HL-60/S4 treated with retinoic acid at 250 ng/mL for 4 days and 3 days (cell line): ENCODE results near the gene MBTPS1.

Experiments
- in situ Hi-C: fragments of 300-500 bp; cut with MboI; formaldehyde crosslinking; loops from 2 replicates; pipeline ENCODE4 v1.7.0; 2022; ENCODE audit warnings: low sequenced_read_pairs

MBTPS1 gene

DNA sequence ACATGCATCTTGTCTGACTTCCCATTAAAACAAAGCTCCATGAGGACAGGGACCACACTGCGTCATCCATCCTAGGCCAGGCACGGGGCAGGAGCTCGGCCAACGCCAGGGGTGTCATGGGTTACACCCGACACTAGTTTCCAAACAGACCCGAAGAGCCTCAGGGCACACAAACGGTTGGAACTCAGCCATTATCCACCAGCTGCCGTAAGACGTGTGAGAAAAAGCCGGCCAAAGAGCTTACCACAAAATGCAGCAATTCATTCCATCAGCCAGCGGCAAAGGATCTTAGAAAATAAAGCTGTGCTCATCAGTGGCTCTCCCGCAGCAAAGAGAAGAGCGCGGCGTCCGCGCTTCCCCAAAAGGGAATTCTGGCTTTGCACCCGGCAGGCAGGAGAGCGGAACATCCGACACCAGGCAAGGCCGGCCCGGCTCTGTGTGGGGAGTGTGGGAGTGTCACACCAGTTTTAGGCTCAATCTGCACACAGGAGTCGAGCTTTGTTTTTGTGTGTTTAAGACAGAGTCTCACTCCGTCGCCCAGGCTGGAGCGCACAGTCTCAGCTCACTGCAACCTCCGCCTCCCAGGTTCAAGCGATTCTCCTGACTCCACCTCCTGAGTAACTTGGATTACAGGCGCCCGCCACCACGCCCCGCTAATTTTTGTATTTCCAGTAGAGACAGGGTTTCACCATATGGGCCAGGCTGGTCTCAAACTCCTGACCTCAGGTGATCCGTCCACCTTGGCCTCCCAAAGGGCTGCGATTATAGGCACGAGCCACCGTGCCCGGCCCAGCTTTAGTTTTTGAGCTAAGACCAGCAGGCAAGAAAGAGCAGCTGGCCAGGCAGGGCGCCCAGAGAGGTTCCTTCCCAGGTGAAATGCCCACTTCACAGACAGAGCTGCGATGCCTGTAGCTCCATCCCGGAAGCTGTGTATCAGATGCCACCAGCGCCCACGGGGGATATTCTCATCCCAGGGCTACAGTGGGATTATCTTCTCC lies 75.6 kb downstream of the MBTPS1 start:
- in situ Hi-C loops = no loop called here

DNA sequence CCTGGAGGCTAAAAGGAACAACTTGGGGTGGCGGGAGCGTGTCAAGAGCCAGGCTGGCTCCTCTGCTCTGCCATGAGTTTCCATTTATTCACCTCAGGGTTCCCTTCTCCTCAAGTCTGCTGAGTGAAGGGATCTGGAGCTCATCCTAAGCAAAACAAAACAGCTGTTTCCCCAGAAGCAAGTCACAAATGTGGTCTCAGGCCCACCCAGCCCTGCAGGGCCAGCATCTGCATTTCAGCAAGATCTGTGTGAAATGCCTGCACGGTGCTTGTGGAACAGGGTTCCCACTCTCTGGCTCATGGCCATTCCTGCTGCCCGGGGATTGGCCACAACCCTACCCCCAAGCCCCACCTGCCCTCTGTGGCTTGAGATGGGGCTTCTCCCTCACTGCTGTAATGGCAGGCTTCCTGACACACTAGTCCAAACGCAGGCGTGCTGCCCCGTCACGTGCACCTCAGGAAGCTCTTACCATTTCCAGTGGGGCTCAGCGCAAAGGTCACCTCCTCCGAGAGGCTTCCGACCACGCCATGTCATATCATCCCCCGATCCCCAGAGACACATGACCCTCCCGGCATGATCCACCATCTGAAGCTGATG lies 76.4 kb downstream of the MBTPS1 start:
- in situ Hi-C loops = no loop called here

DNA sequence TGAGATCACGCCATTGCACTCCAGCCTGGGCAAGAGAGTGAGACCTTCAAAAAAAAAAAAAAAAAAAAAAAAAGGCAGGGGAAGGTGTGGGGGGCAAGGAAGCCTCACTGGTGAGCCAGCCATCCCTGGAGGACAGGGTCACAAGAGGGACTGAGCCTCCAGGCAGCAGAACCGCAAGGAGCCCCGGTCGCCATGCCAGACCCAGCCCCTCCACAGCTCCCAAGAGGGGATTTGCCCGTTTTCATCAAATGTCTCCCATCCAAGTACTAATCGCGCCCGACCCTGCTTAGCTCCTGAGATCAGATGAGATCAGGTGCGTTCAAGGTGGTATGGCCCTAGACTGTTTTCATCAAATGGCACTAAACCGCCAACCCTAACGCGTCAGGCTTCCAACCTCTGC lies 77.0 kb downstream of the MBTPS1 start:
- in situ Hi-C loops = no loop called here

DNA sequence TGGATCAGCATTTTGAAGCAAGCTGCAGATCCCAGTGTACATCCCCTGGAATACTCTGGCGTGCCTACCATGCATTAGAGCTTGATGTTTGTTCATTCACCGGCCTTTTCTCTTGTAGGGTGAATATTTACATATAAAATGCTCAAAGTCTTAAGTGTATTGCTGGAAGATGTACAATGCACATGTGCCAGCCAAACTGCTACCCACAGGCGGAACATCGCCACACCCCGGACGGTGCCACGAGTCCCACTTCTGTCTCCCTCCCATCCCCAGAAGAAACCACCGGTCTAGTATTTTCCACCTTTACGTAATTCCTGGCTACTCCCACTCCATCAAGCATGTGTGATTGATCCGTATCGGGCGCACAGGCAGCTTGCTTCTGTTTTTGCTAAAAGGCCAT lies 78.3 kb downstream of the MBTPS1 start:
- in situ Hi-C loops = no loop called here

DNA sequence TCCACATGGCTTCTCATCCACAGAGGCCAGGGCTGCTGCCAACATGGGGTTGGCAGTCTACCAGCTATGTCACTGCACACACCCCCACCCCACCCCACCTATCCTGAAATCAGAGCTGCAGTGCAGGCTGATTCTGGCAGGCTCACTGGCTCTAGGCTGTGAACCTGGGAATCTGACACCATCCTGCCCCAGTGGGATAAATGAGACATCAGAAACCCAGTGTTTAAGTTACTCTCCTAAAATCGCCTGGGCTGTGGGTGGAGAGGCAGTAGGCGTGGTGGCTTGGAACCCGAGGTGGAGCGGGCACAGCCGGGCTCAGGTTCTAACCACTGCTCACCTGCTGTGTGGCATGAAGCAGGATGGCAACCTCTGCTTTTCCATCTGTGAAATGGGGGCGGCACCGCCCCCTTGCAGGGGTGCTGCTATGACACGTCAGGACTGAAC lies 79.7 kb downstream of the MBTPS1 start:
- in situ Hi-C loops = no loop called here

DNA sequence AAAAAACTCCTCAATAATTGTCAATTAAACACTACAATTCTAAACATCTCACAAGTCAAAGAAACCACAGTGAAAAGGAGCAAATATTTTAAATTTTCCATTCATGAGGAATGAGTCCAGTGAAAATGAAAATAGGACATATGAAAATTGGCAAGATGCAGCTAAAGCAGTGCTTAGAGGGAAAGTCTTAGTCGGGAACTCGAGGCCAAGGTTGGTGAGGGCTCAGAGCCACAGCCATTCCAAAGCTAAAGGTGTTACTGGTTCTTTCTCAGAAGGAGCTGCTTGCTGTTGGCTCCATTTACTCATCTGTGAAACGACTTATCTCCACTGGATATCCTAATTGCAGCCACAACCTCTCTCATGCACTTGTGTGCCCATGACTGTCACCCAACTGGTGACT lies 80.6 kb downstream of the MBTPS1 start:
- in situ Hi-C loops = no loop called here

DNA sequence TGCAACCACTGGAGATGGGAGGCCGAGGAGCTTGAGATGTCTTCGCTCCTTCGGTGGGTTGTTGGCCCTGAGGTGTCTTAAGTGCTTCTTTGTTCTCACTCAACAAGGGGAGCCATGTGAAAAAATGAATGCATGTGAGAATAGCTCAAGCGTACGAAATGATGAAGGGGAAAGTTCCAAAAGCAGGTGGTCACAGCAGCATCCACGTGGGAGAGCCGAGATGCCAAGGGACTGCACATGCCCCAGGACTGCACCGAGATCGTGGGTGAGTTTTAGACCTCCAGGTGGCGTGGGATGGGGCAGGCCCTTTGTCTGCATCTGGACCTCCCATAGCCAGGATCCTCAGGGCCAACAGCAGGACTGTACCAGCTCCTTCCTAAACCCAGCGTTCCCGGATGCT lies 82.2 kb downstream of the MBTPS1 start:
- in situ Hi-C loops = no loop called here

DNA sequence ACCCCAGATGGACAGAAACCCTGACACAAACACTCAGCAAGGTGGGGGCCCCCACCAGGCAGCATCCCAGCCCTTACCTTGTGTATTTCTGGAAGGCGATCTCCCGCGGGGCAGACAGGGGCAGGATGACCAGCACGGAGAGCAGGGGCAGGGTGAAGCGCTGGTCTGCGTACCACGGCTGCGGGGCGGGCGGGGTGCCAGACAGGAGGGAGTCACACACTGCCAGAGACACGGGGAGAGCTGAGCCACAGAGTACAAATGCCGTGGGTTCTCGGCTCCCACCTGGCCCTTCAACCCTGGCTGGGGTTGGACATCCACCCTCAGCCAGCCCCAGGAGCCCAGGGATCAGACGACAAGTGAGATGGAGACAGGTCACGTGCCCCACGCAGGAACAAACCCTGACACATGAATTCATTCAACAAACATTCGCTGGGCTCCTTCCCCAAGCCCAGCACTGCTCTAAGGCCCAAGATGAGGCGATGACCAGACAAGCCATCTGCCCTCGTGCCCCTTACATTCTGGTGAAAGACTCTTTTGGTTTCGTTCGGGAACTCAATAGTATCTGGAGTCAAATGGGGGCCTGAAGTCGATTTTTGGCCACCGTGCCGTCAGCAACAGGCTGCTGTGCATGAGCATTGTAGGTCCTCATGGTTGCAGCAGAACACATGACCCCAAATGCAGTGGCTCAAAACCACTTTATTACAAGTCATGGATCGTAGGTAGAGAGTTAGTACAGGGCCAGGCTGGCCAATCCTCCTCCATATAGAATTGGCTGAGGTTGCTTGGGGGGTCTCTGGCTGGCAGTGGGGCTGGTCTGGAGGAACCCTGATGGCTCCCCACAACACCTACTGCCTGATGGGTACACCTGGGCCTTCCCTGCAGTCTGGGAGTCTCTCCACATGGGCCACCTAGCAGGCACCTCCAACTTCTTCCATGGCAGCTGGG lies 83.2 kb downstream of the MBTPS1 start:
- in situ Hi-C loops = no loop called here

DNA sequence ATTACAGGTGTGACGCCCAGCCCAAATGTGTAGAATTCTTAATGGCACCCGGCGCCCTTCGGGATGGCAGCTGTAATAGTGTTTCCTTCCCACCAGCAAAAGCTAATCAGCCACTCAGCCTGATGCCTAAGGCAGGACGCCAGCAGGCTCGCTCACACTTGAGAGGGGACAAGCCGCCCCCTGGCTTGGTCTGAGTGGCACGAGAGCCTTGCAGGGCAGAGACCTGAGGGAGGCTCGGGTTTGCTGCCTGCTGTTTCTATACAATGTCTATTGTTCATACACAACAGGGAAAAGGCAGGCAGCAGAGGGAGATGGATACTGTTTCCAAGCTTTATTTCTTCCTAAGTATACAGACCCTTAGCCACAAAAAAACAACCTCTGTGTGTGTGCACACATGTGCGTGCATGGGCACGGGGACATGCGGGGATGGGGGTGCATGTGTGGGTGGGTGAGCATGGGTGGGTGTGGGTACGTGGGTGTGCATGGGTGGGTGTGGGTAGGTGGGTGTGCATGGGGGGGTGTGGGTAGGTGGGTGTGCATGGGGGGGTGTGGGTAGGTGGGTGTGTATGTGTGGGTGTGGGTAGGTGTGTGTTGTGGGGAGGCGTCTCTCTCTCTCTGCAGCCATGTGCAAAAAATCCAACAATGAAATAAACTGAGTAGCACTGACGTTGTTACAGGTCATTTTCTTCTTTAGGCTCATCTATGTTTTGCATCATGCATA lies 84.1 kb downstream of the MBTPS1 start:
- in situ Hi-C loops = no loop called here

DNA sequence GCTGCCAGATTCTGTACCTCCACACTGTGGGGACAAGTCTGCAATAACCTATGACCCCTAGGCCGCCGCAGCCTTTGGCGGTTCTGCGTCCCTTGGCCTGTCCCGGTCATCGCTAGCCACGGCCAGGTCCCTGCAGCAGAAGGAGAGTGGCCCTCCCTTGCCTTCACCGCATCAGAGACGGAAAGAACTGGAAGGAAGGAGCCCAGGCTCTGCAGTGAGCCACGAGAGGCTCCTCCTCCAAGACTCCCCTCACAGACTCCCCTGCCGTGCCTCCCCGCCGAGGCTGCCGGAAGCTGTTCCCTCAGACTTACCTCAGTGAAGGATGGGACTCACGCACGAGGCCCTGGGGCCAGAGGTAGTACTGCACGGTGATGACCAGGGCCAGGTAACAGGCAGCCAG lies 85.2 kb downstream of the MBTPS1 start:
- in situ Hi-C loops = no loop called here

DNA sequence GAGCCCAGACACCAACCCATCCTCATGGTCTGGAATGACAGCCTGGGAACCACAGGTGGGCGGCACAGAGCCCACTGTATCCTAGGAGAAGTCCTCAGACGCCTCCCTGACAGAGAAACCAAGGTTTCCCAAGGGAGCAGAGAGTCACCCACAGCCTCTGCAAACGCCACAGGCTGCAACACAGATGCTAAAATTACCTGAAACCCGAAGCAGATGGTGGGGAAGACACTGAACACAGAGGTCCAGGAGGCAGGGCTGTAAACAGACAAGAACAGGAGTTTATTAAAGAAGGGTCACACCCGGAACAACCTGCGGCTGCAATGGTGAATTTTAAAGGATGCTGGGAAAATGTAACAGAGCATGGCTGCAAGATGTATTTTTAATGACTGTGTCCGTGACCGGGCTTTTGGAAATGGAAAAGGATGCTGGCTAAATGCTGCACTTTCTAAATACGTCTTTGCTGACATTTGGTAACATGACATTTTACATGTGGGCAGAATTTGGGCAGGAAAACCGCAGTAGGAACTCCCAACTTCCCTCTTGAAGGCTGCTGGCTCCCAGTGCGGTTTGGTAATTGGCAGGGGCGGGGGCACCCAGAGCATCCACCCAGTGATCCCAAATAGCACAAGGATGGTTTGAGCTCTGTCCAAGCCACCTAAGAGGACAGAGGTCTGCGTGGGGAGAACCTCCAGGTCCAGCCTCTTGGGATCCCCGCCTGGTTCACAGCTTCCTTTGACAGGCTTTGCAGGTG lies 87.3 kb downstream of the MBTPS1 start:
- in situ Hi-C loops = no loop called here

DNA sequence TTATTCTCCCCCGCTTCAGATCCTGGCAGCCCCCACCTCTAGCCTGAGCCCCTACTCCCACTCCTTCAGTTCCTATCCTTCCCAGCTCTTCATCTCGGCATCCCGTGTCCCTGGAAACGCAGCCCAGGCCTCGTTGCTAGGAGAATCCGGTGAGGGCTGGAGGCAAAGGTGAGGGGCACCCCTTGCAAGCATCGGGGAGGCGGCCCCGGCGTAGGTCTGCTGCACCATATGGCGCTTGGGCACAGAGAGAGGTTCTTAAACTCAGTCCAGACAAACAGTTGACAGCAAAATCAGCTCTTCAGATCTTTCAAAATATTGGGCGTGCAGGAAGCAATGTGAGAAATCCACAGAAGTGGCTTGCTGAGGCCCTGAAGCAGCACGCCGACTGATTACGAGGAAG lies 89.1 kb downstream of the MBTPS1 start:
- in situ Hi-C loops = no loop called here

DNA sequence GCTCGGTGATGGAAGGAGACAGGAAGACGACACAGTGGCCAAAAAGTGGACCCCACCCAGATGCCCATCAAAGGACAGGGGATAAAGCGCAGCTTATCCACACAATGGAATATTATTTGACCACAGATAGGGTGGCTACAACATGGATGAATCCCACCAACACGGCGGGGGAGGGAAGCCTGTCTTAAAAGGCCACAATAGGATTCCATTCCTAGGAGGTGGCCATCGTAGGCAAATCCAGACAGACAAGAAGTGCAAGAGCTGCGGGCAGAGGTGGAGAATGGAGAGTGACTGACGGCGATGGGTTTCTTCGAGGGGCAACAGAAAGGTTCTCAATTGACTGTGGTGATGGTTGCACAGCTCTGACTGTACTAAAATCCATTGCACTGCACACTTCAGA lies 90.1 kb downstream of the MBTPS1 start:
- in situ Hi-C loops = no loop called here

DNA sequence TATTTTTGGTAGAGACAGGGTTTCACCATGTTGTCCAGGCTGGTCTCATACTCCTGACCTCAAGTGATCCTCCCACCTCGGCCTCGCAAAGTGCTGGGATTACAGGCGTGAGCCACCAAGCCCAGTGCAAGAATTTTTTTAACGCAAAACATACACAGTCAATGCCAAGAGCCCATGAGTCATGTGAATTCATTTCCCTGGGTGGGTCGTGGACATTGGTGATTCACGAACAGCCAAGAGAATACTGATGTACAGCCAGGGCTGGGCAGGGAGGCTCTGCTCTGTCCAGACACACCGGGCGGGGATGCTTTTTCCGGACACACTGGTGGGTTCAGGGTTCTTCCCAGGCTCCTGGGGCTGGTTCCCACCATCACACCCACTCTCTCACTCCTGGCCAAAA lies 91.9 kb downstream of the MBTPS1 start:
- in situ Hi-C loops = no loop called here

DNA sequence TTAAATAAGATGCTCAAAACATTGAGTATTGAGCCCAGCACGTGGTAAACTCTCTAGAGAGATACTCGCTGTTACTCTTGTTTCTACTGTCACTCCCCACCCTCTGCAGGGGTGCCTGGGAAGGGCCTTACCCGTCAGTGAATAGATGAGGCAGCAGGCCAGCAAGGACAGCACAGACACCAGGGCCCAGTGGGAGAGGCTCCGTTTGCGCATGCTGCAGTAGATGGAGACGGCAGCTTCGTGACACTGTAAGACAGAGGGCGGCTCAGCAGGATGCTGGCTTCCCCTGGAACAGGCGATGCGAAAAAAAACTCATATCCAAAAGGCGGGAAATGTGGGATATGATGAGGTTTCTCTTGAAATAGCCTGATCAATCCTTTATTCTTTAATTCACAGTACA lies 94.1 kb downstream of the MBTPS1 start:
- in situ Hi-C loops = no loop called here

DNA sequence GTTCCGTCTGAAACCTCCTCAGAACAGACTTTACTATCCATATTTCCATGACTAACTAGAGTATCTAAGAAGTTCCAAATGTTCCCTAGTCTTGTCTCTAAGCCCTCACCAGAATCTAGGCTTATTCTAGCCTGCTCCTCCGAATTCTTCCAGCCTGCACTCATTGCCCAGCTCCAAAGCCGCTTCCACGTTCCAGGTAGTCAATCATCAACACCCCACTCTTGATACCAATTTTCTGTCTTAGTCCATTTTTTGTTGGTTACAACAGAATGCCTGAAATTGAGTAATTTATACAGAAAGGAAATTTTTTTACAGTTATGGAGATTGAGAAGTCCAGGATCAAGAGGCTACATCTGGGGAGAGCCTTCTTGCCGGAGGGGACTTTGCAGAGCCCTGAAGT lies 95.3 kb downstream of the MBTPS1 start:
- in situ Hi-C loops = no loop called here

DNA sequence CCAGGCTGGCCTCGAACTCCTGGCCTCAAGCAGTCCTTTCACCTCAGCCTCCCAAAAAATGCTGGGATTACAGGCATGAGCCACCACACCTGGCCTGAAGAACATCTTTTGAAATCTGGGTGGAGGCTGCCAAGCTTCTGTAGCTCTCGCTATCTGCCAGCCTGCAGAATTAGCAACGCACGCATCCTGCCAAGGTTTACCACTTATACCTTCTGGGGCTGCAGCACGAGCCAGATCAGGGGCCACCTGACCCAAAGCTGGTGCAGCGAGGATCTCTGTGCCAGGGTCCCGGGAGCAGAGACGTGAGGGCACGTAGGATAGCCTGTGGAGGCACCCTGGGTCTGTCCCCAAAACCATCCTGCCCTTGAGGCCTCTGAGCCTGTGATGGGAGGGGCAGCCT lies 96.4 kb downstream of the MBTPS1 start:
- in situ Hi-C loops = no loop called here

DNA sequence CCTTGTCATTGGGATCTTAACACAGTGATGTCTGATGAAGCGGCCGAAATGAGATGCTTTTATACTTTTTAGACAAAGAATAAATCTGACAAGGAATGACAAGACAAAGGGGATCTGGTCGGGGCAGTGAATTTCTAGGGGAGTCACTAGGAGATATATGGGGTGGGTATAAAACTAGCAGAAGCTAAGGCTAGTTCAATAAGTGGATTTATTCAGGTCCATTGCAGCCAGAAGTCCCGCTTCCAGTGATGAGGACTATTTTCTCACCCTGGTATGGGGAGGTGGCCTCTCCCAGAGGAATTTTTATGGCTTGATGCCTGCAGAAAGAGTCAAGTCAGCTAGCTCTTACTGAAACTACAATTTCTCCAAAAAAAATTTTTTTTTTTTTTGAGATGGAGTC lies 98.0 kb downstream of the MBTPS1 start:
- in situ Hi-C loops = no loop called here

DNA sequence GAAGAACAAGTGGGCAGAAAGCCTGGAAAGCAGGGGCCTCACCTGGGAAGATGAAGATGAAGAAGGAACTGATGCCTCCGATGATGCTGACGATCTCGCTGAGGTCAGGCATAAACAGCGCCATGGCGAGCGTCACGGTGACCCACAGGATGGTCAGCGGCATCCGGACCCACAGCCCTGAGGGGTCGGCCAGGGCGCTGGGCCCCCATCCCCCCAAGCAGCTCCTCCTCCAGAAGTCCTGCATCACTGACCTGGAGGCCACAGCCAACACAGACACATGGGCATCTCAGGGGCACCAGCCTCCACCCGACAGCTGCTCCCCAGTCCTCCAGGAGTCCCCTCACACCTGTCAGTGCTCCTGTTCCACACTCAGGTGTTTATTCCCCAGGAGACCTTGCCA lies 100.3 kb downstream of the MBTPS1 start:
- in situ Hi-C loops = no loop called here

DNA sequence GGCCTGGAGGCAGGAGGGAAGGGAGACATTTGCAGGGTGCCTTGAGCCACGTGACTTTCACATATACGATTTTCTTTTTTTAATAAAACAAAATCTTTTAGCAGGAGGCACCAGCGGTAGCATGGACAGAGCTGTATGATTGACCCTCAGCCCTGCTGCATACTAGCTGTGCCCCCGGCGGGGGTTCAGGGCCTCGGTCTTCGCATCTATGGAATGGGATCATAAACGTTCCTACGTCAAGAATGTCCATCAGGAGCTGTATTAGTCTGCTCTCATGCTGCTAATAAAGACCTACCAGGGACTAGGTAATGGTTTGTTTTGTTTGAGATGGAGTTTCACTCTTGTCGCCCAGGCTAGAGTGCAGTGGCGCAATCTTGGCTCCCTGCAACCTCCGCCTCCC lies 101.3 kb downstream of the MBTPS1 start:
- in situ Hi-C loops = no loop called here
